Chondrocyte (in vitro differentiated cells): Measurements from ENCODE around the gene CEP41. TPM values are rescaled to one million over a fixed set of nuclear protein-coding genes. Genes with fewer than 3 reads are reported as not detected.

Source experiments
- DNase-seq: peaks from one replicate; pipeline ENCODE4 v3.0.0; 2021; ENCODE audit warnings: mixed read lengths, low spot score
- H3K27ac Mint-ChIP-seq: one replicate; pipeline ENCODE4 v1.8.0; 2021; ENCODE audit warnings: mild to moderate bottlenecking, moderate library complexity, mixed read lengths; ENCODE audit not compliant: unreplicated experiment
- H3K27me3 Mint-ChIP-seq: 2 replicates; pipeline ENCODE4 v1.8.0; 2021; ENCODE audit warnings: low read depth, mixed read lengths
- H3K36me3 Mint-ChIP-seq: 2 replicates; pipeline ENCODE4 v1.8.0; 2021; ENCODE audit warnings: low read depth, mixed read lengths
- H3K4me1 Mint-ChIP-seq: 2 replicates; pipeline ENCODE4 v1.8.0; 2021; ENCODE audit warnings: low read depth, mild to moderate bottlenecking, mixed read lengths
- H3K4me3 Mint-ChIP-seq: one replicate; pipeline ENCODE4 v1.8.0; 2021; ENCODE audit warnings: mild to moderate bottlenecking, moderate library complexity, mixed read lengths; ENCODE audit not compliant: unreplicated experiment
- H3K9me3 Mint-ChIP-seq: 2 replicates; pipeline ENCODE4 v1.8.0; 2021; ENCODE audit warnings: low read depth, mixed read lengths
- total RNA-seq: library from RNA; stranded (reverse); gene quantifications from 3 replicates; pipeline ENCODE4 v1.2.1, GENCODE V29; 2021
- TF ChIP-seq, protein P1 (sequence below): fragments of 200-600 bp; sonication (generic); IDR thresholded peaks from 2 replicates; pipeline ENCODE4 v1.5.0; 2021; ENCODE audit warnings: antibody characterized with exemption, mild to moderate bottlenecking, moderate library complexity

Gene CEP41
- total RNA-seq, 1 donor from 2014 or later: 10.3 TPM

- H3K27me3 Mint-ChIP-seq: no peaks in the 10 kb centered on the region
- H3K9me3 Mint-ChIP-seq: no peaks in the 10 kb centered on the region
- H3K36me3 Mint-ChIP-seq: no peaks in the 10 kb centered on the region
- TF ChIP-seq, protein P1, sequence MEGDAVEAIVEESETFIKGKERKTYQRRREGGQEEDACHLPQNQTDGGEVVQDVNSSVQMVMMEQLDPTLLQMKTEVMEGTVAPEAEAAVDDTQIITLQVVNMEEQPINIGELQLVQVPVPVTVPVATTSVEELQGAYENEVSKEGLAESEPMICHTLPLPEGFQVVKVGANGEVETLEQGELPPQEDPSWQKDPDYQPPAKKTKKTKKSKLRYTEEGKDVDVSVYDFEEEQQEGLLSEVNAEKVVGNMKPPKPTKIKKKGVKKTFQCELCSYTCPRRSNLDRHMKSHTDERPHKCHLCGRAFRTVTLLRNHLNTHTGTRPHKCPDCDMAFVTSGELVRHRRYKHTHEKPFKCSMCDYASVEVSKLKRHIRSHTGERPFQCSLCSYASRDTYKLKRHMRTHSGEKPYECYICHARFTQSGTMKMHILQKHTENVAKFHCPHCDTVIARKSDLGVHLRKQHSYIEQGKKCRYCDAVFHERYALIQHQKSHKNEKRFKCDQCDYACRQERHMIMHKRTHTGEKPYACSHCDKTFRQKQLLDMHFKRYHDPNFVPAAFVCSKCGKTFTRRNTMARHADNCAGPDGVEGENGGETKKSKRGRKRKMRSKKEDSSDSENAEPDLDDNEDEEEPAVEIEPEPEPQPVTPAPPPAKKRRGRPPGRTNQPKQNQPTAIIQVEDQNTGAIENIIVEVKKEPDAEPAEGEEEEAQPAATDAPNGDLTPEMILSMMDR: no peak
- H3K4me3 Mint-ChIP-seq: no peak overlapping the region
- H3K4me1 Mint-ChIP-seq: peaks cover 58% of the 10 kb centered on the region
- H3K27ac Mint-ChIP-seq: no peak overlapping the region
- DNase-seq: peak; percentile 13
Measured at GRCh38 chr7:130366564-130366963, 74.3 kb downstream of the CEP41 start.

DNA sequence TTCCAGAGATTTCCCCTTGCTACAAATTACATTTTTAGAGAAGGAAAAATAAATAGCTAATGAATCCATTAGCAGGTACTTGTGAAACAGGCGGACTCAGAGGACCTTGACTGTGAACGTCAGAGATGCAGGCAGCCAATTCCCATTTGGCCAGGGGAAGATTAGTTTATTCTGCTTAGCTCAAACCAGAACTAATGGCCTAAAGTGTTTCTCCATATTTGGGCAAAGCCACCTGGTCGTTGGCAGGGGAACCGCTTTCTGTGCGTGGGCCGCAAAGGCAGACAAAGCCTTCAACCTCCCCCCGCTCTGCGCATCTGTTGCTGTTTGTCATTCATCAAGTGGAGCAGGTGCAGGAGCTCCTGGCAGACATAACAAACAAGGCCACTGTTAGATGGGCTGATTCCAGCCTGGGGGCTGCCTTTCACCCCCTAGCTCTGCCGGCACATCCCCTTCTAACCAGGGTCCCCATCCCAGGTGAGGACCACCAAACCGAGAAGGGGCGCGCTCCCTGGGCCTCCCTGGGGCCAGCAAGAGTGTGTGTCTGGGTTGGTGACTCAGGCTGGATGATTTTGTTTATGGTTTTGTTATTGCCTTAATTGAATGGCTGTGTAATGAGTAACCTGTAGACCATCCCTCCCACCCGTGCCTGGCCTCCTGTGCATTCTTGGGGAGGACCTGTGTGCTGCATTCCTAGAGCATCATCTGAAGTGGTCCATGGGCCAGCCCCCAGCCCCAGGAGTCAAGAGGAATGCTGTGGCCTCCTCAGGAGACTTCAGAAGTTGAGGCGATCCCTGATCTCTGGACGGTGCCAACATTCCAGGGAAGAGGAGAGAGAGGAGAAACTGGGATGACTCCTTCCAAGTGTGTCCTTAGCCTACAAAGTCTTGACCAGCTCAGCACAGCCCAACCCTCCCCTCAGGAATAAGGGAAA is 75.0 kb downstream of the CEP41 start:
- peak; percentile 57 for DNase-seq
- Mint-ChIP-seq H3K27me3 (no peaks in the 10 kb centered on the region), H3K4me3 (no peak overlapping the region), H3K9me3 (peaks cover 4% of the 10 kb centered on the region), H3K27ac (no peak overlapping the region), H3K4me1 (peaks cover 52% of the 10 kb centered on the region), H3K36me3 (no peaks in the 10 kb centered on the region)
- TF ChIP-seq, protein P1: no peak

DNA sequence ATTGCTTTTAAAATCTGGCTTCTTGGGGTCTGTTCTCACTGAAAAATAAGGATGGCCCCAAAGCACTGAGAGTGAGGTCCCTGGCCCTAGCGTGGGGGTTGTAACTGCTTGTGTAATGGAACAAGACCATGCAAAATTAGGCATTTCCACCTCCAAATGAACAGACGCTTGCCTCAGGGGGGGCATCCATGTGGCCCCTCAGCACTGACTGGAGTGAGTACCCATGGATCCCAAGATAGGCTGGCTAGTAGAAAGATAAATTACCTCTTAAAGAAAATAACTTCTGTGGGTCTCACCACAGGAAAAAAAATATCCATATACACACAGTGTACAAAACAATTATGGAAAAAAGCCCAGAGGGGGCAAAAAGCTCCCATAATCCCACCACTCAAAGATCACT is 75.7 kb downstream of the CEP41 start:
- H3K27me3 Mint-ChIP-seq: no peaks in the 10 kb centered on the region
- peaks cover 6% of the 10 kb centered on the region for H3K36me3 Mint-ChIP-seq
- no peak overlapping the region for H3K4me3 Mint-ChIP-seq
- DNase-seq: peak; percentile 14
- H3K9me3 Mint-ChIP-seq: peaks cover 11% of the 10 kb centered on the region
- TF ChIP-seq, protein P1: no peak
- H3K27ac Mint-ChIP-seq: peak overlapping the region; percentile 20
- H3K4me1 Mint-ChIP-seq: peaks cover 47% of the 10 kb centered on the region

GRCh38 chr7:130364451-130364850 is 76.4 kb downstream of the CEP41 start:
- peak; percentile 22 for DNase-seq
- Mint-ChIP-seq H3K27me3 (no peaks in the 10 kb centered on the region), H3K9me3 (peaks cover 16% of the 10 kb centered on the region), H3K4me3 (no peak overlapping the region), H3K4me1 (peaks cover 41% of the 10 kb centered on the region), H3K27ac (no peak overlapping the region), H3K36me3 (peaks cover 9% of the 10 kb centered on the region)
- TF ChIP-seq, protein P1: no peak

DNA sequence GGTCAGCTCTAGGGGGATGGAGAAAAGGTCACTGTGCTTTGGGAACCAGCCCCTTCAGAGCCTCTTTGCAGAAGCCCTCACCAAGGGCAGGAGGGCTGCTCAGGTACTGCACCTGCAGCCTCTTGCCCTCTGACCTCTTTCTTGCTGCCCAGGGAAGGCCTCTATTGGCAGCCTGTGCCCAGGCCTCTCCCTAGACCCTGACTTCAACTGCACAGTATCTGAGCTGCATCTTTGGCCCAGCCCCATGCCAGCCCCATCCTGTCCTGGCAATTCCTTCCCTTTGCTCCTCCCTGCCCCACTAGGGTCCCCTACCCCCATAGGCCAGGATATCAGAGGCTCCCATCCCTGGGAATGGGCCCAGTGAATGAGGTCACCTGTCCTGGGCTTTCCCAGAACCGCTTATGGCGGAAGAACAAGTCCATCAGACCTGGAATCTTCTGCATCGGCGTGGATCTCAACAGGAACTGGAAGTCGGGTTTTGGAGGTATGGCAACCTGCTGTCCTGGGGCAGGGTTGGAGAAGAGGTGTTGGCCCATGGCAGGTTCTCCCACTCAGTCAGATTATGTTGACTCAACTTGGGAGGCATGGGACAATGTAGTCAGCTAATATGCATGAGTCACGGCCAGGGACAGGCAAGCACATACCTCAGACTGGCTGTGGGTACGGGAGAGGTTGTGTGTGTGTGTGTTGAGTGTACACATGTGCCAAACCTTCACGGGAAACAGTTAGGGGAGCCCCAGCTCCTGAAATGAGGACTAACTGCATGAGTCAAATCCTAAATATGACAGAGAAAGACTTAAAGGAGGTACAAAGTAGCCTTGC is 77.6 kb downstream of the CEP41 start:
- Mint-ChIP-seq H3K27ac (peak overlapping the region; percentile 94), H3K9me3 (peaks cover 19% of the 10 kb centered on the region), H3K27me3 (no peaks in the 10 kb centered on the region), H3K36me3 (peaks cover 9% of the 10 kb centered on the region), H3K4me1 (peaks cover 31% of the 10 kb centered on the region), H3K4me3 (no peak overlapping the region)
- TF ChIP-seq, protein P1: peak; percentile 14
- peak; percentile 64 for DNase-seq
